DND-41 (cell line): ENCODE data around the gene NID2.

ENCODE experiments used
- CTCF ChIP-seq: IDR thresholded peaks from 2 replicates; pipeline ENCODE4 v1.5.1; 2012; ENCODE audit warnings: borderline replicate concordance, low read length, moderate library complexity, mild to moderate bottlenecking; ENCODE audit not compliant: poor library complexity, severe bottlenecking; ENCODE audit errors: extremely low read depth
- EZH2 ChIP-seq: IDR thresholded peaks from 3 replicates; pipeline ENCODE4 v1.6.1; 2012; ENCODE audit warnings: borderline replicate concordance, low read depth, mild to moderate bottlenecking, moderate library complexity, low read length, inconsistent platforms; ENCODE audit not compliant: severe bottlenecking

- TF ChIP-seq EZH2: no peak
- TF ChIP-seq CTCF: no peak
Observed at GRCh38 chr14:52078721-52079120, 9.9 kb upstream of the NID2 start.
